ENCODE results near the gene CCR9.

DNA sequence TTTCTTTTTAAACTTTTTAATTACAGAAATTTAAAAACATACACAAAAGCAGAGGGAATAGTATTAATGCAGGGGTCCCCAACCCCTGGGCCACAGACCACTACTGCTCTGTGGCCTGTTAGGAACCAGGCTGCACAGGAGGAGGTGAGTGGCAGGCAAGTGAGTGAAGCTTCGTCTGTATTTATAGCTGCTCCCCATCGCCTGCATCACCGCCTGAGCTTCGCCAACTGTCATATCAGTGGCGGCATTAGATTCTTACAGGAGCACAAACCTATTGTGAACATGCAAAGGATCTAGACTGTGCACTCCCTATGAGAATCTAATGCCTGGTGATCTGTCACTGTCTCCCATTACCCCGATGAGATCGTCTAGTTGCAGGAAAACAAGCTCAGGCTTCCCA is 22.4 kb downstream of the CCR9 start:
- no peak for TF ChIP-seq POLR2A (IDR thresholded peaks at IDR 0.05; ENCODE audit: low read depth, low read length)
- TF ChIP-seq SPI1 (IDR thresholded peaks at IDR 0.05; ENCODE audit: low read depth, low read length) = no peak
- TF ChIP-seq POLR2AphosphoS5 (IDR thresholded peaks at IDR 0.05; ENCODE audit: low read depth, low read length) = no peak
